ENCODE results near the gene STIMATE. TPM values are rescaled to one million over a fixed set of nuclear protein-coding genes. Genes with fewer than 3 reads are reported as not detected.

The STIMATE gene
- total and polyA plus RNA-seq, 8 donors: 4.9 to 121 (median 14.0) TPM

DNA sequence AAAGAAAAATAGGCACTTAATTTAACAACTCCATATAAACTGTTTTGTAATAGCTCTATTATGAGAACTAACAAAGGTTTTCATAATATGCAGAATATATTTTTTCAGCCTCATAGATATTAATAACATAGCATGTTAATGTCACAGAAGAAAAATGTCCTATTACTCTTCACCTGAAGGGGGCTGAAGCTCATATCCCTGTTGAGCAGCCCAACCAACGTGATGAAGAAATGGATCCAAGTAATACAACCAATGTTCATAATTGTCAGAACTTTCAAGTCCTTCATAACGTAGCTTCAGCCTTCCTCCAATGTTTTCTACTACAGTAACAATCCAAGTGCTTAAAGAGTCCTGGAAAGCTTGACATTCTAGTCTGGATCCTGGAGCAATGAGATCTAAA lies 34.5 kb upstream of the STIMATE start:
- Histone ChIP-seq H3K27ac (no peak overlapping the region), H3K36me3 (peaks cover 3 to 51% (median 29%) of the 10 kb centered on the region in 4 donors), H3K27me3 (no peaks in the 10 kb centered on the region), H3K4me3 (no peak overlapping the region), H3K4me1 (peaks cover 0 to 9% (median 0%) of the 10 kb centered on the region in 4 donors), H3K9me3 (no peaks in the 10 kb centered on the region)
- TF ChIP-seq EP300 (IDR thresholded peaks at IDR 0.05) (no peak), POLR2A (IDR thresholded peaks at IDR 0.05) (no peak)
- 66 to 83% (median 80%) methylated on average over 2 of the region's 2 CpGs for whole genome bisulfite sequencing, 5 donors
- DNase-seq: no peak
- intact Hi-C loops (cut with DNase I; ENCODE audit: low total_unique reads): no loop called here

DNA sequence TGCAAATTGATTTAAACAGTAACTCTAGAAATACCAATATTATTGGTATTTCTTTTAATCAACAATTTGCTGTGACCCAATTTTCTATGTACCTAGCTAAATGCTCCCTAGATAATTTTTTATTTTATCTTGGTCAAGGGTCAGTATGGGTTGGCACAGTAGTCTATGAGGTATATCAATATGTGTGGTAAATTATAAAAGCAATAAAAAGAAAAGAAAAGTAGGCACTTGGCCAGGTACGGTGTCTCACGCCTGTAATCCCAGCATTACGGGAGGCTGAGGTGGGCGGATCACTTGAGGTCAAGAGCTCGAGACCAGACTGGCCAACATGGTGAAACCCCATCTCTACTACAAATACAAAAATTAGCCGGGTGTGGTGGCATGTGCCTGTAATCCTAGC lies 34.0 kb upstream of the STIMATE start:
- peaks cover 3 to 57% (median 29%) of the 10 kb centered on the region in 4 donors for H3K36me3 ChIP-seq
- H3K4me3 ChIP-seq: no peak overlapping the region
- no peaks in the 10 kb centered on the region for H3K9me3 ChIP-seq
- DNase-seq: no peak
- no peaks in the 10 kb centered on the region for H3K27me3 ChIP-seq
- no peak overlapping the region for H3K27ac ChIP-seq
- TF ChIP-seq POLR2A (IDR thresholded peaks at IDR 0.05): no peak
- TF ChIP-seq, protein P1, sequence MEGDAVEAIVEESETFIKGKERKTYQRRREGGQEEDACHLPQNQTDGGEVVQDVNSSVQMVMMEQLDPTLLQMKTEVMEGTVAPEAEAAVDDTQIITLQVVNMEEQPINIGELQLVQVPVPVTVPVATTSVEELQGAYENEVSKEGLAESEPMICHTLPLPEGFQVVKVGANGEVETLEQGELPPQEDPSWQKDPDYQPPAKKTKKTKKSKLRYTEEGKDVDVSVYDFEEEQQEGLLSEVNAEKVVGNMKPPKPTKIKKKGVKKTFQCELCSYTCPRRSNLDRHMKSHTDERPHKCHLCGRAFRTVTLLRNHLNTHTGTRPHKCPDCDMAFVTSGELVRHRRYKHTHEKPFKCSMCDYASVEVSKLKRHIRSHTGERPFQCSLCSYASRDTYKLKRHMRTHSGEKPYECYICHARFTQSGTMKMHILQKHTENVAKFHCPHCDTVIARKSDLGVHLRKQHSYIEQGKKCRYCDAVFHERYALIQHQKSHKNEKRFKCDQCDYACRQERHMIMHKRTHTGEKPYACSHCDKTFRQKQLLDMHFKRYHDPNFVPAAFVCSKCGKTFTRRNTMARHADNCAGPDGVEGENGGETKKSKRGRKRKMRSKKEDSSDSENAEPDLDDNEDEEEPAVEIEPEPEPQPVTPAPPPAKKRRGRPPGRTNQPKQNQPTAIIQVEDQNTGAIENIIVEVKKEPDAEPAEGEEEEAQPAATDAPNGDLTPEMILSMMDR (IDR thresholded peaks at IDR 0.05): no peak
- H3K4me1 ChIP-seq: peaks cover 0 to 9% (median 0%) of the 10 kb centered on the region in 4 donors
- intact Hi-C loops (cut with DNase I; ENCODE audit: low total_unique reads): no loop called here
- WGBS, 5 donors: 61 to 78% (median 75%) methylated on average over 6 of the region's 6 CpGs

DNA sequence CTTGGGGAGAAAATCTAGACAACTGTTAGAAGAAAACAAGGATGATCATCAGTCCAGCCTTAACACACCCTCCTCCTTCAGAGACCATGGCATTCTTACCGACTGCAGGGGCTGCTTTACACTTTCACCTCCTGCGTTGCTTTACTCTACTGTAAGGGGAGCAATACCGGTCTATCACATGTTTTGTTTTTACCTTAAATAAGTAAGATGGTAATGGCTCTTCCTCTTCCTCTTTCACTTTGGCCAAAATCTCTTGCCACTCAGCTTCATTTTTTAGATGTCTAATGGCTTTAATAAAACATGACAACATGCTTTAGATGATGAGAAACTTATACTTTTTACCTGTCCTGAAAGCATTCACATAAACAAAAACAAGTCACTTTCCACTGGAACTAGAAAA lies 33.4 kb upstream of the STIMATE start:
- Histone ChIP-seq H3K27me3 (no peaks in the 10 kb centered on the region), H3K9me3 (no peaks in the 10 kb centered on the region), H3K27ac (no peak overlapping the region), H3K36me3 (peaks cover 3 to 61% (median 31%) of the 10 kb centered on the region in 4 donors), H3K4me3 (no peak overlapping the region), H3K4me1 (peaks cover 0 to 9% (median 0%) of the 10 kb centered on the region in 4 donors)
- 90 to 97% (median 94%) methylated on average over 3 of the region's 3 CpGs for WGBS, 5 donors
- DNase-seq: no peak
- TF ChIP-seq POLR2A (IDR thresholded peaks at IDR 0.05) (no peak), POLR2AphosphoS5 (IDR thresholded peaks at IDR 0.05) (no peak), EP300 (IDR thresholded peaks at IDR 0.05) (no peak)
- TF ChIP-seq, protein P1 (IDR thresholded peaks at IDR 0.05): no peak
- intact Hi-C loops (cut with DNase I; ENCODE audit: low total_unique reads): no loop called here

DNA sequence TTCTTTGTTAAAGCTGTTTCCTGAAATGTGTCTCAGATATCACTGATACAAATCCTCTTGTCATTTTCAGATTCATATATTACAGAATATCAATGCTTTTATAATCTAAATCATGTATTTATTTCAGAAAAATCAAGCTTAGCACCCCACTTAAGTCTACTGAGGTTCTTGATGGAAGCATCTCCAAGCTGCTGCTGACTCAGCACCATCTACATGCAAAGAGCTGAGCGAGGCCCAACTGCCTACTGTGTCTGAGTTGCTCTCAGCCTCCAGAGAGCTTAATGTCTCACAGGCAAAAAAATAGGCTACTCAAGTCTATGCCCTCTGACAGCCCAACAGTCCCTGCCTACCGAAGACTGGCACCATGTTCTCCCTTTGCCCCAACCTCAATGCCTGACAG lies 29.2 kb upstream of the STIMATE start:
- H3K9me3 ChIP-seq: no peaks in the 10 kb centered on the region
- intact Hi-C loops (cut with DNase I; ENCODE audit: low total_unique reads): no loop called here
- TF ChIP-seq, protein P1 (IDR thresholded peaks at IDR 0.05): no peak
- no peak for TF ChIP-seq POLR2A (IDR thresholded peaks at IDR 0.05)
- TF ChIP-seq POLR2AphosphoS5 (IDR thresholded peaks at IDR 0.05): no peak
- TF ChIP-seq EP300 (IDR thresholded peaks at IDR 0.05): no peak
- no peaks in the 10 kb centered on the region for H3K4me1 ChIP-seq
- no peak for DNase-seq
- no peak overlapping the region for H3K27ac ChIP-seq
- H3K4me3 ChIP-seq: no peak overlapping the region
- no peaks in the 10 kb centered on the region for H3K27me3 ChIP-seq
- peaks cover 5 to 89% (median 54%) of the 10 kb centered on the region in 4 donors for H3K36me3 ChIP-seq
- WGBS, 5 donors: 92 to 98% (median 94%) methylated on average over 2 of the region's 2 CpGs

DNA sequence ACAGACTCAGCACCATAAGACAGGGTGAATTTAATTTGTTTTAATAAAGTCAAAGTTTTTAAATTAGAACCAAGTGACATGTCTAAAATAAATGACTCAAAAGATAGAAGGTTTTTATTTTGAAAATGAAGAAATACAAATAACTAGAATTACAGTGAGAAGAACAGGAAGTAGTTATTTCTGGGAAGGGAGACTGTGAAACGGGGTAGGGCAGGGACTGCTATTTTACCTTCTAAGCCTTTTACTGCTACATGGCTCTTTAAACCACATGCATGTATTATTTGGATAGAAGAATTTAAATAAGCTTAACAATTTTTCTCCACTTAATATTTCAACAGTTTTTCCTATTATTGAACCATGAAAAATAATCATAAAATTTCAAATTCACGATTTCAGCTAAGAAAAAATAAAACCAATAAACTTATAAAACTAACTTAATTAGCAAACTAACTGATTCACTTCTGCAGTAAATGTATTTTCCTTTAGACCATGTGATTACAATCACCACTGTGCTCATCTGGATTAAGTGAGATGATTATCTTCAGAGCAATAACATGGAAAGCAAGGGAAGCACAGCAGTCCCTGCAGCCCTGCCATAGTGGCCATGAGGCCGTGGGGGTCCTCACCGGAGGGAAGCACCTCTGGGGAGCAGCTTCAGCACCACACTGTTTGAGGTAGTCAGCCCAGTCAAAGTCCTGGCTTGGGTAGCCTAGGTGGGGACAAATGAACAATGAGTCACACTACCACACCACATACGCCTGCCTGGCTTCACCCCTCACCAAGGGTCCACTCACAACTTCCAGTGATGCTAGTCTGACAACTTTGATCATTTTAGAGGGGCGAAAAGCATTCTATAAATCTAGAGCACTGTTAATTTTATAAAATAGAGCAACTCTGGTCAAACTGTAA lies 28.3 kb upstream of the STIMATE start:
- DNase-seq: no peak
- no peaks in the 10 kb centered on the region for H3K4me1 ChIP-seq
- H3K27ac ChIP-seq: no peak overlapping the region
- intact Hi-C loops (cut with DNase I; ENCODE audit: low total_unique reads): no loop called here
- TF ChIP-seq POLR2A (IDR thresholded peaks at IDR 0.05) (no peak), POLR2AphosphoS5 (IDR thresholded peaks at IDR 0.05) (no peak), EP300 (IDR thresholded peaks at IDR 0.05) (no peak)
- TF ChIP-seq, protein P1 (IDR thresholded peaks at IDR 0.05): no peak
- WGBS, 5 donors: 69 to 84% (median 82%) methylated on average over 6 of the region's 6 CpGs
- H3K9me3 ChIP-seq: no peaks in the 10 kb centered on the region
- peaks cover 5 to 91% (median 60%) of the 10 kb centered on the region in 4 donors for H3K36me3 ChIP-seq
- no peak overlapping the region for H3K4me3 ChIP-seq
- no peaks in the 10 kb centered on the region for H3K27me3 ChIP-seq

Data from stomach (tissue), 9 donors.